Tibial artery (tissue), 4 donors: Measurements from ENCODE around the gene LDLRAD3.

ENCODE experiments used
- DNase-seq, 2 donors: peaks; one replicate each; pipeline ENCODE4 v3.0.0-alpha.2; 2019
- H3K27ac ChIP-seq, 2 donors: fragments of 200-600 bp; sonication (generic) in 1 of 2; 1 replicate in 1 of 2; 2 replicates in 1 of 2; pipeline ENCODE4 v1.5.1; 2018 to 2019; ENCODE audit warnings: mild to moderate bottlenecking in 1 of 2
- H3K27me3 ChIP-seq, 2 donors: fragments of 200-600 bp; sonication (generic) in 1 of 2; one replicate each; pipeline versions ENCODE4 v1.5.1 to v1.6.0; 2016 to 2019
- H3K36me3 ChIP-seq, 3 donors: fragments of 200-600 bp; sonication (generic) in 2 of 3; one replicate each; pipeline ENCODE4 v1.5.1; 2016 to 2019; ENCODE audit warnings: mild to moderate bottlenecking in 2 of 3
- H3K4me1 ChIP-seq, 4 donors: fragments of 200-600 bp; sonication (generic) in 2 of 4; 1 replicate in 3 of 4; 2 replicates in 1 of 4; pipeline ENCODE4 v1.5.1; 2016 to 2019
- H3K4me3 ChIP-seq, 2 donors: fragments of 200-600 bp; sonication (generic) in 1 of 2; 1 replicate in 1 of 2; 2 replicates in 1 of 2; pipeline ENCODE4 v1.5.1; 2018 to 2019; ENCODE audit warnings: mild to moderate bottlenecking in 2 of 2
- H3K9me3 ChIP-seq, 3 donors: fragments of 200-600 bp; sonication (generic) in 1 of 3; one replicate each; pipeline ENCODE4 v1.5.1; 2016 to 2019
- intact Hi-C: fragments of 100-400 bp; cut with DNase I; formaldehyde crosslinking; loops from one replicate; pipeline ENCODE4 v1.15.0; 2023; ENCODE audit warnings: low total_unique reads
- TF ChIP-seq, protein P1 (sequence below), 2 experiments: fragments of 200-600 bp in 1 of 2; fragments of 450-650 bp in 1 of 2; IDR thresholded peaks; one replicate each; pipeline ENCODE4 v1.5.1; 2017 to 2019; ENCODE audit warnings: antibody characterized with exemption in 2 of 2, mild to moderate bottlenecking in 1 of 2, moderate library complexity in 1 of 2

LDLRAD3 gene

DNA sequence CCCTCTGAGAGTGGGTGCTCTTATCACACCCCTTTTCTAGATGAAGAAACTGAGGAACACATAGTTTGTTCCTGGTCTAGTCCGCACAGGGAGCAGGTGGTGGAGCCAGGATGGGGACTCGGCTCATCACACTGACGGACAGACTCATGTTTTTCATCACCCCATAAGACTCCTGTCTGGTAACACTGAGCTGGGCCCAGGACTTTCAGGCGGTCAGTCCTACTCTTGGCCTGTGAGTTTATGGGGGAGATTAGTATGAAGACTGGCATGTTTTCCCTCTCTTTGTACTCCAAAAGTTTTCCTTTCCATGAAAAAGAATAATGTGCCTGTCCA, 160.8 kb downstream of the LDLRAD3 start:
- Histone ChIP-seq H3K27ac (no peak overlapping the region), H3K4me1 (no peaks in the 10 kb centered on the region), H3K4me3 (no peak overlapping the region), H3K36me3 (peaks cover 0 to 17% (median 0%) of the 10 kb centered on the region in 3 donors), H3K27me3 (no peaks in the 10 kb centered on the region), H3K9me3 (no peaks in the 10 kb centered on the region)
- intact Hi-C loops = no loop called here
- no peak for DNase-seq
- TF ChIP-seq, protein P1, sequence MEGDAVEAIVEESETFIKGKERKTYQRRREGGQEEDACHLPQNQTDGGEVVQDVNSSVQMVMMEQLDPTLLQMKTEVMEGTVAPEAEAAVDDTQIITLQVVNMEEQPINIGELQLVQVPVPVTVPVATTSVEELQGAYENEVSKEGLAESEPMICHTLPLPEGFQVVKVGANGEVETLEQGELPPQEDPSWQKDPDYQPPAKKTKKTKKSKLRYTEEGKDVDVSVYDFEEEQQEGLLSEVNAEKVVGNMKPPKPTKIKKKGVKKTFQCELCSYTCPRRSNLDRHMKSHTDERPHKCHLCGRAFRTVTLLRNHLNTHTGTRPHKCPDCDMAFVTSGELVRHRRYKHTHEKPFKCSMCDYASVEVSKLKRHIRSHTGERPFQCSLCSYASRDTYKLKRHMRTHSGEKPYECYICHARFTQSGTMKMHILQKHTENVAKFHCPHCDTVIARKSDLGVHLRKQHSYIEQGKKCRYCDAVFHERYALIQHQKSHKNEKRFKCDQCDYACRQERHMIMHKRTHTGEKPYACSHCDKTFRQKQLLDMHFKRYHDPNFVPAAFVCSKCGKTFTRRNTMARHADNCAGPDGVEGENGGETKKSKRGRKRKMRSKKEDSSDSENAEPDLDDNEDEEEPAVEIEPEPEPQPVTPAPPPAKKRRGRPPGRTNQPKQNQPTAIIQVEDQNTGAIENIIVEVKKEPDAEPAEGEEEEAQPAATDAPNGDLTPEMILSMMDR (IDR thresholded peaks at IDR 0.05) = no peak

DNA sequence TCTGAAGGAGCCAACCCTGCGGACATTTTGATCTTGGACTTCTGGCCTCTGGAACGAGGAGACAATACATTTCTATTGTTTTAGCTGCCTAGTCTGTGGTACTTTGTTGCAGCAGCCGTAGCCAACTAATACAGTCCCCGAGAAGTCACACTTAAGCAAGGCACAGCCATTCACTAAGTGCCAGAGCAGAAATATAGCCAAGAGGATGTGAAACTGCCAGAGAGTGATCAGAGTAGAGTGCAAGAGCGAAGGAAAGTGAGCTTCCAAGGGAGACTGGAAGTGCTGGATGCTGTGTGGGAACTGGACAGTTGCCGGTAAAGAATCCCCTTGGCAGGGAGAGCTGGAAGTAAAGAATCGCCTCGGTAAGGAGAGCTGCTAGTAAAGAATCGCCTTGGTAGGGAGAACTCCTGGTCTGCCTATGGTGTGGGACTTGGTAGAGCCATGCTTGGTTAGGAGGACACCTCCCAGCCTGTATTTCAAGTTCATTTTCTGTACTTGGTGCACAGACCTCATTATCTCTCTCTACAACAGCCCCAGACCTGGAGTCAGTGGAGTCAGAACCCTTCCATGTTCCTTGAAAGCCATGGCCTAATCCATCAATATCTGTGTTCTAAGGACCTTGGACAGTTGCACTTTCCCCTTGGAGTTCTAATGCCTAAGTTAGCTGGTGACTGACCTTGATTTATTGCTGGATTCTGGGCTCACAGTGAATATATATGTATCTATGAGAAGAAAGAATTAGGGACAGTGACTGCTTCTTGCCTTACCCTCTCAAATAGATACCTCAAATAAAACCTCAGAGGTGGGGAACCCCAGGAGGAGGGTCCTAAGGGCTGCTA, 162.1 kb downstream of the LDLRAD3 start:
- intact Hi-C loops = no loop called here
- TF ChIP-seq, protein P1 (IDR thresholded peaks at IDR 0.05) = no peak
- DNase-seq = no peak
- Histone ChIP-seq H3K4me1 (no peaks in the 10 kb centered on the region), H3K4me3 (no peak overlapping the region), H3K27me3 (no peaks in the 10 kb centered on the region), H3K27ac (no peak overlapping the region), H3K9me3 (no peaks in the 10 kb centered on the region), H3K36me3 (peaks cover 0 to 13% (median 0%) of the 10 kb centered on the region in 3 donors)

DNA sequence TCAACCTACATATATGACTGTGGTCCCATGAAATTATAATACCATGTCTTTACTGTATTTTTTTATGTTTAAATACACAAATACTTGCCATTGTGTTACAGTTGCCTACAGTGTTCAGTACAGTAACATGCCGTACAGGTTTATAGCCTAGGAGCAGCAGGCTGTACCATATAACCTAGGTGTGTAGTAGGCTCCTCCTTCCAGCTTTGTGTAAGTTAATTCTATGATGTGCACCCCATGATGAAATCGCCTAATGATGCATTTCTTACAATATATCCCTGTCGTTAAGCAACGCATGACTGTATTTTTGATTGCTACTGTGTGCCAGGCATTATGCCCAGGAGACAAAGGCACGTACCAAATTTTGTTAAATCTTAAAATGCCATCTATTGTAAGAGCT, 163.7 kb downstream of the LDLRAD3 start:
- Histone ChIP-seq H3K36me3 (peaks cover 0 to 20% (median 0%) of the 10 kb centered on the region in 3 donors), H3K27me3 (no peaks in the 10 kb centered on the region), H3K4me1 (no peaks in the 10 kb centered on the region), H3K9me3 (peaks cover 0 to under 1% (median 0%) of the 10 kb centered on the region in 3 donors), H3K4me3 (no peak overlapping the region), H3K27ac (no peak overlapping the region)
- no peak for DNase-seq
- intact Hi-C loops = no loop called here
- TF ChIP-seq, protein P1 (IDR thresholded peaks at IDR 0.05) = no peak

DNA sequence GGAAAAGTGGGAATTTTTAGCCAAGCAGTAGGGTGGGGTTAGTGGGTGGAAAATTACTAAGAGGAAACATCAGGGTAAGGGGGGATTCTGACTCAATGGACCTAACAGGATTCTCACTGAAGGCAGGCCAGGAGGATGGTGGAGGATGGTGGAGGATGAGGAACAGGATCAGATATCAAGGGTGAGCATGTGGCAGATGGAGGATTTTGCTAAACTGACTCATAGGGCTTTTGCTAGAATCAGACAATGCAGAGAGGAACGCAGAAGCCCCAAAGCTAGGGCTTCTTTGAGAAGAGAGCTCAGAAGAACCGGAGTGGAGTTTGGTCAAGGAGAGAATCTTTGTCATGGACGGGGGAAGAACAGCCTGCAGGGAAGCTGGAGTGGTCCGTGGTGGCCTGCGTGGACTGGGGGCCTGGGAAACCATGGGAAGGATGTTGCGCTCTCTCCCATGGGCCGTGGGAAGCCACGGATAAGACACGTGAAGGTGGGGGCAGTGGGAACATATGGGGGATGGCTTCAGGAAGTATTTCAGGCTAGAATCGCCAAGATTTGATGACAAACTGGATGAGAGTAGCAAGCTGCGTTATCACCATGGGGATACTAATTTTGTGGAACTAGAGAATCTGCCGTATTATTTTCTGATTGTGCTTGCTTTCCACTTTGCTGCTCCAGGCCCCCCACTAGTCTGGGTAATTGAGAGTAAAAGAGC, 165.2 kb downstream of the LDLRAD3 start:
- intact Hi-C loops = no loop called here
- H3K4me1 ChIP-seq = no peaks in the 10 kb centered on the region
- no peaks in the 10 kb centered on the region for H3K27me3 ChIP-seq
- no peak overlapping the region for H3K27ac ChIP-seq
- no peak for DNase-seq
- TF ChIP-seq, protein P1 (IDR thresholded peaks at IDR 0.05) = no peak
- H3K9me3 ChIP-seq = peaks cover 0 to 14% (median 0%) of the 10 kb centered on the region in 3 donors
- H3K4me3 ChIP-seq = no peak overlapping the region
- peaks cover 0 to 20% (median 6%) of the 10 kb centered on the region in 3 donors for H3K36me3 ChIP-seq

DNA sequence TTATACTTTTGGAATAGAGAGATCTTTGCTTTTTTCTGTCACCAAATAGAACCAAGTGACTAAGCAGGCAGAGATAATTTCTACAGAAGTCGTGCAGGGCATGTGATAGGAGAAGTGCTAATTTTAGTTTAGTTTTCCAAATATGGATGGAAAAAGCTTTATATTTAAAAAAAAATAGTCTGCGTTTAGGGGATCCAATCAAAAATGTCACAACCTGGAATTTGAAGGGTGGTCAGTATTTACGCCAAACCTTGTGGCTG, 165.7 kb downstream of the LDLRAD3 start:
- H3K27ac ChIP-seq = no peak overlapping the region
- peaks cover 0 to 16% (median 0%) of the 10 kb centered on the region in 3 donors for H3K9me3 ChIP-seq
- TF ChIP-seq, protein P1 (IDR thresholded peaks at IDR 0.05) = no peak
- H3K4me3 ChIP-seq = no peak overlapping the region
- H3K27me3 ChIP-seq = no peaks in the 10 kb centered on the region
- no peak for DNase-seq
- H3K4me1 ChIP-seq = no peaks in the 10 kb centered on the region
- intact Hi-C loops = no loop called here
- peaks cover 0 to 22% (median 8%) of the 10 kb centered on the region in 3 donors for H3K36me3 ChIP-seq
